A673 (cell line): ENCODE results near the gene ZNF644. TPM values are rescaled to one million over a fixed set of nuclear protein-coding genes. Genes with fewer than 3 reads are reported as not detected.

ENCODE experiments used
- BruUV-seq: library from RNA; stranded (reverse); fragments of 400-500 nt; replicated peaks from 2 replicates; lab custom pipeline; 2021; lab: Mats Ljungman, UMichigan
- CTCF ChIA-PET: fragments of 300-600 bp; sonication (Branson Sonifier 250); formaldehyde crosslinking; loops from one replicate; lab custom pipeline; 2022; ENCODE audit warnings: antibody characterized with exemption; lab: Charles Lee
- POLR2A ChIA-PET: fragments of 300-600 bp; sonication (Branson Sonifier 250); formaldehyde crosslinking; loops from one replicate; lab custom pipeline; 2022; ENCODE audit warnings: antibody characterized with exemption; ENCODE audit not compliant: low non-redundant PET; lab: Charles Lee
- DNase-seq: peaks from one replicate; pipeline ENCODE4 v3.0.0-alpha.2; 2015; ENCODE audit warnings: low spot score
- H3K27ac ChIP-seq: fragments of 200-600 bp; sonication (generic); 2 replicates; pipeline ENCODE4 v1.5.1; 2016; ENCODE audit warnings: mixed run types, low read depth, mild to moderate bottlenecking, mixed read lengths, antibody characterized with exemption, low read length; ENCODE audit not compliant: poor library complexity, severe bottlenecking
- H3K27me3 ChIP-seq: fragments of 200-600 bp; sonication (generic); replicated peaks from 2 replicates; pipeline ENCODE4 v1.6.1; 2017; ENCODE audit warnings: mixed run types, low read depth, mild to moderate bottlenecking, mixed read lengths, antibody characterized with exemption, low read length; ENCODE audit not compliant: insufficient read depth, poor library complexity
- H3K36me3 ChIP-seq: fragments of 200-600 bp; sonication (generic); 2 replicates; pipeline ENCODE4 v1.6.1; 2016; ENCODE audit warnings: mixed run types, mild to moderate bottlenecking, mixed read lengths, antibody characterized with exemption, low read length; ENCODE audit not compliant: insufficient read depth, poor library complexity, severe bottlenecking
- H3K4me1 ChIP-seq: fragments of 200-600 bp; sonication (generic); 2 replicates; pipeline ENCODE4 v1.6.1; 2017; ENCODE audit warnings: mixed run types, mild to moderate bottlenecking, mixed read lengths, antibody characterized with exemption, low read length; ENCODE audit not compliant: insufficient read depth, poor library complexity, severe bottlenecking
- H3K4me3 ChIP-seq: fragments of 200-600 bp; sonication (generic); 2 replicates; pipeline ENCODE4 v1.5.1; 2016; ENCODE audit warnings: low read depth, mixed run types, mild to moderate bottlenecking, mixed read lengths, low read length; ENCODE audit not compliant: poor library complexity, severe bottlenecking
- H3K9me3 ChIP-seq: fragments of 200-600 bp; sonication (generic); 2 replicates; pipeline ENCODE4 v1.6.1; 2016; ENCODE audit warnings: mixed run types, low read depth, mild to moderate bottlenecking, mixed read lengths, antibody characterized with exemption, low read length; ENCODE audit not compliant: poor library complexity, severe bottlenecking
- CTCF ChIP-seq: fragments of 300-800, 200-600 bp; sonication (generic); conservative IDR thresholded peaks from 2 replicates; pipeline ENCODE4 v1.5.1; 2017; ENCODE audit warnings: low read depth, mild to moderate bottlenecking, antibody characterized with exemption, low read length, moderate library complexity, mixed read lengths
- EZH2 ChIP-seq: fragments of 200-600 bp; sonication (generic); IDR thresholded peaks from 2 replicates; pipeline ENCODE4 v1.6.1; 2017; ENCODE audit warnings: borderline replicate concordance, low read depth, mild to moderate bottlenecking, mixed read lengths, antibody characterized with exemption, low read length; ENCODE audit not compliant: poor library complexity, severe bottlenecking
- intact Hi-C: fragments of 100-400 bp; cut with micrococcal nuclease; formaldehyde crosslinking; loops from one replicate; pipeline ENCODE4 v1.10.0; 2022; ENCODE audit not compliant: unreplicated experiment
- total RNA-seq: library from RNA; stranded (reverse); gene quantifications from 2 replicates; pipeline ENCODE4 v1.2.3, GENCODE V29; 2021

ZNF644 gene
- total RNA-seq, 1 experiment from 2014 or later, result 80.4 TPM

GRCh38 chr1:91018006-91018405 is 3.8 kb downstream of the ZNF644 start:
- Histone ChIP-seq H3K4me3 (no peak overlapping the region), H3K36me3 (no peaks in the 10 kb centered on the region), H3K27ac (no peak overlapping the region), H3K27me3 (no peaks in the 10 kb centered on the region), H3K4me1 (peaks cover 34% of the 10 kb centered on the region), H3K9me3 (no peaks in the 10 kb centered on the region)
- TF ChIP-seq CTCF (peak; percentile 65), EZH2 (no peak)
- POLR2A ChIA-PET, result interaction anchor here (0.6 to 0.7 kb wide), 2 partner anchors 9 to 63 kb away, joined by 3 read pairs; no protein-coding TSS in a partner anchor
- DNase-seq, result peak; percentile 56
- intact Hi-C loops, result loop anchor here (5.0 kb wide), 1 partner anchor 296 kb away; no protein-coding TSS in a partner anchor
- CTCF ChIA-PET, result interaction anchor here (0.6 to 1.2 kb wide), 3 partner anchors 10 to 154 kb away, joined by 3 to 5 read pairs (median 4); no protein-coding TSS in a partner anchor
- no TSS peak for BruUV-seq

- no TSS peak for BruUV-seq
- Histone ChIP-seq H3K9me3 (no peaks in the 10 kb centered on the region), H3K4me3 (no peak overlapping the region), H3K27ac (no peak overlapping the region), H3K36me3 (no peaks in the 10 kb centered on the region), H3K27me3 (no peaks in the 10 kb centered on the region), H3K4me1 (peaks cover 40% of the 10 kb centered on the region)
- no peak for DNase-seq
- CTCF ChIA-PET, result no interaction called here
- intact Hi-C loops, result loop anchor here (5.0 kb wide), 1 partner anchor 294 kb away; no protein-coding TSS in a partner anchor
- POLR2A ChIA-PET, result no interaction called here
- TF ChIP-seq CTCF (no peak), EZH2 (no peak)
Observed at GRCh38 chr1:91015794-91016550, 5.9 kb downstream of the ZNF644 start.

- Histone ChIP-seq H3K36me3 (no peaks in the 10 kb centered on the region), H3K27me3 (no peaks in the 10 kb centered on the region), H3K9me3 (no peaks in the 10 kb centered on the region), H3K4me1 (peaks cover 44% of the 10 kb centered on the region), H3K4me3 (no peak overlapping the region), H3K27ac (no peak overlapping the region)
- intact Hi-C loops, result loop anchor here (5.0 kb wide), 1 partner anchor 293 kb away; no protein-coding TSS in a partner anchor
- BruUV-seq, result no TSS peak
- DNase-seq, result no peak
- ChIA-PET CTCF (no interaction called here), POLR2A (no interaction called here)
- TF ChIP-seq CTCF (no peak), EZH2 (no peak)
Observed at GRCh38 chr1:91015358-91015780, 6.5 kb downstream of the ZNF644 start.
